ENCODE data around the gene IGF2BP2.

Gene IGF2BP2

DNA sequence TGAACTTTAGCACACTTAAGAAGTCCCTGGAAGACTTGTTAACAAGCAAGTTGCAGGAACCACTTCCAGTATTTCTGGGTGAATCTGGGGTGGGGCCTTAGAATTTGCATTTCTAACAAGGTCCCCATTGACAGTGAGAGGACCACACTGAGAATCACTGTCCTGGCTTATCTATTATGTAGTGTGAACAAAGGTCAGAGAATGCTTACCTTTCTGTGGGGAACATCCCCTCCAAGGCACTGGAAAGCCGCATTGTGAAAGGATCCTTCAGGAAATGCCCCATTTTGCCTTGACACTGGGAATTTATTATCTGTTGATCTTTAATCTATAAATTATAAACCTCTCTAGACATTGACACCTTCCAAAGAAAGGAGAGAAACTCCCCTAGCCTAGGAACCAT, 74.8 kb downstream of the IGF2BP2 start:
- Mint-ChIP-seq H3K4me1 (no peaks in the 10 kb centered on the region), H3K4me3 (no peak overlapping the region), H3K36me3 (ENCODE audit: insufficient read depth) (no peaks in the 10 kb centered on the region), H3K27ac (ENCODE audit: low read depth) (no peak overlapping the region), H3K9me3 (peaks cover 6% of the 10 kb centered on the region), H3K27me3 (peaks cover 50% of the 10 kb centered on the region)
- ATAC-seq (replicated peaks; ENCODE audit: extremely low read depth, poor library complexity, severe bottlenecking) (no peak), DNase-seq (ENCODE audit: low spot score in 2 of 2) (no peak)

DNA sequence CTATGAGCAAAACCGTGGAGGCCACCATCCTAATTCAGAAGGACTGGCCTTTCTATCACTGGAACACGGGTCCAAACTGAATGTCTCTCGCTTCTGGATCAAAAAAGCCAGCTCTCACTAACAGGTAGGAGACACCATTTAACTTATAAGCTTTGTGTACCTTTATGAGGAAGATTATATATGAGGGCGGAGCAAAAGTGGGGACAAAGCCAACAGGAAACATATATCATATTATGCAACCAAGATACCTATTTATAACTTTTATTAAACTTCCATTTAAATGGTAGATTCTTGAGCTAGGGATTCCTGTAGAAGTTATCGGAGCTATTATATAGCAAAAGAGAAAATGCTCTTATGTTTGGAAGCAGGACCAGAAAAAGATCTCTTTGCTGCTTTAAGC, 78.4 kb downstream of the IGF2BP2 start:
- Mint-ChIP-seq H3K36me3 (ENCODE audit: insufficient read depth) (no peaks in the 10 kb centered on the region), H3K27me3 (peaks cover 47% of the 10 kb centered on the region), H3K4me1 (no peaks in the 10 kb centered on the region), H3K27ac (ENCODE audit: low read depth) (no peak overlapping the region), H3K9me3 (no peaks in the 10 kb centered on the region), H3K4me3 (no peak overlapping the region)
- DNase-seq (ENCODE audit: low spot score in 2 of 2) (no peak), ATAC-seq (replicated peaks; ENCODE audit: extremely low read depth, poor library complexity, severe bottlenecking) (no peak)

DNA sequence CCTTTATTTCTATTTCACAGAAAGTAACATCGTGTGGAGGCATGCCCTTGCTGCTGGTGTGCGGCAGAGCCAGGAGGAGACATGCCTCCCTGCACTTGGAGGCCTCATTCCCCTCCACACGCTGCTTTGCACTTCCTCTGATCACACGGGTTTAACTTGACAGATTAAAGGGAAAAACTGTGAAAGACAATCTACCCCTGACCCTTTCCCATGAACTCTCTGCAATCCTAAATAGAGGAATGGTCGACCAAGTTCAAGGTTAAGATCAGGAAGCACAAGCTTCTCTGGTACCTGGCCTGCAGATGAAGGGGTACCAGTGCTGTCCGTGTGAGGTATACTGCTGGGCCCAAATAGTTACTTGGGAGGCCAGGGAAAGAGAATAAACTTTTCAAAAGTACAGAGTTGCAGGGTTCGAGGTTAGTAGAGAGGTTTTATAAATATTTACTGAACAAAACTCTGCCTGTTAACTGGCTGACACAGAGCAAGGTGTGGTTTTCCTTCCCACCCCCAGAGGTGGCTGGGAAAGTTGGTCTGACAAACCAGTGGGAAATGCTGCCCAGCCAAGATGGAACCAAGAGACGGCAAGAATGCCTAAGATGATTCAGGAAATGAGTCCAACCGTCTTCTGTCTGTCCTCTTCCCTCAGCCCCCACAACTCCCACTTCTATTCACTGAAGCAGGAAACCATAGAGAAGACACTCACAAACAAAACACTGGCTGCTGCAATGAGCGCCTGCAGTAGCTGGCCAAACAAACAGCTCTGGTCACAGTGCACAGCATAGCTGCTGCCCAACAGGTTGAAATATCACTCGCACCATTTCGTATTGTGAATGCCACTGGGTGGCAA, 79.6 kb downstream of the IGF2BP2 start:
- peaks cover 39% of the 10 kb centered on the region for H3K27me3 Mint-ChIP-seq
- no peaks in the 10 kb centered on the region for H3K9me3 Mint-ChIP-seq
- no peak for ATAC-seq (replicated peaks; ENCODE audit: extremely low read depth, poor library complexity, severe bottlenecking)
- H3K27ac Mint-ChIP-seq (ENCODE audit: low read depth) = no peak overlapping the region
- H3K36me3 Mint-ChIP-seq (ENCODE audit: insufficient read depth) = no peaks in the 10 kb centered on the region
- H3K4me3 Mint-ChIP-seq = no peak overlapping the region
- DNase-seq (ENCODE audit: low spot score in 2 of 2) = no peak
- H3K4me1 Mint-ChIP-seq = no peaks in the 10 kb centered on the region

DNA sequence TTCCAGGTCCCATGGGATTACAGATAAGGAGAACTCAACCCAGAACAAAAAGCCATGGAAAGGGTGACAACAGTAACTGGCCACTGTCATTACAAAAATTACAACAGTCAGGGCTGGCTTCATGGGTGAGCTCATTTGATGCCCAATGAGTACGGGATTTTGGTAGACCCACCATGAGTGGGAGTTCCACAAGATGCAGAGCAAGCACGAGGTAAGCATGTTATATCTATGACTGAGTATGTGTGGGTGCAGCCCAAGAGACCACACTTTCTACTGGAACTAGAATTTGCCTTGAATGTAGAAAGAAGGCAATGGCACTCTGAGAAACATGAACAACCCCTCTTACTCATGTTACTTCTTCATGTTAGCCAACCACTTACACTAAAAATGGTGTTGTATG, 83.3 kb downstream of the IGF2BP2 start:
- ATAC-seq (replicated peaks; ENCODE audit: extremely low read depth, poor library complexity, severe bottlenecking) (no peak), DNase-seq (ENCODE audit: low spot score in 2 of 2) (no peak)
- H3K27me3 Mint-ChIP-seq = peaks cover 36% of the 10 kb centered on the region
- no peak overlapping the region for H3K4me3 Mint-ChIP-seq
- H3K4me1 Mint-ChIP-seq = no peaks in the 10 kb centered on the region
- H3K36me3 Mint-ChIP-seq (ENCODE audit: insufficient read depth) = no peaks in the 10 kb centered on the region
- no peak overlapping the region for H3K27ac Mint-ChIP-seq (ENCODE audit: low read depth)
- H3K9me3 Mint-ChIP-seq = no peaks in the 10 kb centered on the region

DNA sequence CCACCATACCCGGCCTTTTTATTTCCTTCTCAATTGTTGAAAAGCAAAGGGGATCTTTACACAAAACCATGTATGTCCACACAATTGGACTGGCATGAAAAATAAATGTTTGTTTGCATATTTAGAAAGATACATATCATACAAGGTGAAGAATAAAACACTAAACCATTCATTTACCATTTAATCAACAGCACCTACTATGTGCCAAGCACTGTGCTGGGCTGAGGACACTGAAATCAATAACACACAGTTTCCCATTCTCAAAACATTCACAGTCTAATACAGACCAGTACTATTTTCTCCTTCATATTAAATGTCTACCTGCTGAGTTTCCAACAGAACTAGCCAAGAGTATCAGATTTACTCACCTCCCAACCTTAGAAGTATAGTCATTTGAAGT, 84.7 kb downstream of the IGF2BP2 start:
- Mint-ChIP-seq H3K36me3 (ENCODE audit: insufficient read depth) (no peaks in the 10 kb centered on the region), H3K4me3 (no peak overlapping the region), H3K27me3 (peaks cover 21% of the 10 kb centered on the region), H3K9me3 (no peaks in the 10 kb centered on the region), H3K4me1 (no peaks in the 10 kb centered on the region), H3K27ac (ENCODE audit: low read depth) (no peak overlapping the region)
- ATAC-seq (replicated peaks; ENCODE audit: extremely low read depth, poor library complexity, severe bottlenecking) (no peak), DNase-seq (ENCODE audit: low spot score in 2 of 2) (no peak)

DNA sequence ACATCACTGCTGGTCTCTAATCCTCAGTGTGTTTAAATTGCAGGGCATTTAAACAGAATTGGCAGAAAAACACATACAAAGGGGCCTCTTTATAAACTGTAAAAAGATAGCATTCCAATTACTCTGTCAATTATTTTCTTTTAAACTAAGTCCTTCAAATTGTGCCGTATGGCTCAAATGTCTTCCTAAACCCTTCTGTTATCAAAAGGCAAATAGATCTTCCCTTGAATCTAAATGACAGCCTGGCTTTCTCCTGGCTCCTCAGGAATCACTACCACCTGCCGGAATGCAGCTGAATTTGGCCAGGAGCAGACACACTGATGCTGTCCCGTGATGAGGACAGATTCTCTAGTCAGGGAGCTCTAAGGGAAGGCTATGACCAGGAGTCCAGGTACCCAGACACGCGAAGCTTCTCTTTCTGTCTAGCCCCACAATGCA, 85.6 kb downstream of the IGF2BP2 start:
- ATAC-seq (replicated peaks; ENCODE audit: extremely low read depth, poor library complexity, severe bottlenecking) = no peak
- H3K4me3 Mint-ChIP-seq = no peak overlapping the region

DNA sequence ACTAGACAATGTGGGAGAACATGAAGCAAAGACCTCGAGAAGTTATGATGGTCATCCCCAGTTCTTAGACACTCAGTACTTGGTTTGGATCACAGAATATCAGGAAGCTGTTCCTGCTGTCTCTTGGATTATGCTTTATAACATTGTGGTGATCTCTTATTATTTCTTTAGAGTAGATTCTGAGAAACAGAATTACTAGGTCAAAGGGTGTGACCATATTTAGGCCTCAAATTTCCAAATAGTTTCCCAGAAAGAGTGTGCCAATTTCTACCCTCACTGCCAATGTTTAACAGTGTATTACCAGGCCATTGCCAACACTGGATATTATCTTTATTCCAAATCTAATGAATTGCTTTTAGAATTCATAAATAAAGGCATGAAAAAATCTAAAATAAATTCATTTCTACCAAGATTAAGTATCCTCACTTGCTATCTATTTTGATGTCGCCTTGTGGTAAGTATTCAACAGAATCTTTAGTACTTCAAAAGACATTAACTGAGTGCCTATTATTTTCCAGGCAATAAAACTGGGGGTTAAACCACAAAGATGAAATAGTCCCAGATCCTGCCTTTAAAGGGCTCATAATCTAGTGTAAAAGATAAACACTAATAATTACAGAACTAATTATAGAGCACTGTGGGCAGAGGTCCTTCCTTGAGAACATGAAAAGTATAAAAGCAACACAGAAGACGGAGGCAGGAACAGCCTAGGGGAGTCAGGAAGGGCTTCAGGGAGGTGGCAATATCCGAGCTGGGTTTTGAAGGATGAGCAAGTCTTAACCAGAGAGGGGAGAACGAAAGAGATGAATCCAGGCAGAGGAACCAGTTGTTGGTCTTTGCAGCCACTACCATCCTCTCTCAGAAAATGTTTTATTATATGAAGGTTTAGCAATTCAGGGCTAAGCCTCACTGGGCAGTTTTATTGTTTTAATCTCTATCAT, 86.8 kb downstream of the IGF2BP2 start:
- Mint-ChIP-seq H3K4me1 (no peaks in the 10 kb centered on the region), H3K4me3 (no peak overlapping the region), H3K27ac (ENCODE audit: low read depth) (no peak overlapping the region), H3K27me3 (peaks cover 27% of the 10 kb centered on the region), H3K9me3 (no peaks in the 10 kb centered on the region), H3K36me3 (ENCODE audit: insufficient read depth) (no peaks in the 10 kb centered on the region)
- DNase-seq (ENCODE audit: low spot score in 2 of 2) = no peak
- ATAC-seq (replicated peaks; ENCODE audit: extremely low read depth, poor library complexity, severe bottlenecking) = no peak

More for the DNA sequence above, 85.6 kb downstream of the IGF2BP2 start:
- H3K27ac Mint-ChIP-seq (ENCODE audit: low read depth) = no peak overlapping the region
- H3K9me3 Mint-ChIP-seq = no peaks in the 10 kb centered on the region
- no peak for DNase-seq (ENCODE audit: low spot score in 2 of 2)
- peaks cover 21% of the 10 kb centered on the region for H3K27me3 Mint-ChIP-seq
- no peaks in the 10 kb centered on the region for H3K4me1 Mint-ChIP-seq
- no peaks in the 10 kb centered on the region for H3K36me3 Mint-ChIP-seq (ENCODE audit: insufficient read depth)

DNA sequence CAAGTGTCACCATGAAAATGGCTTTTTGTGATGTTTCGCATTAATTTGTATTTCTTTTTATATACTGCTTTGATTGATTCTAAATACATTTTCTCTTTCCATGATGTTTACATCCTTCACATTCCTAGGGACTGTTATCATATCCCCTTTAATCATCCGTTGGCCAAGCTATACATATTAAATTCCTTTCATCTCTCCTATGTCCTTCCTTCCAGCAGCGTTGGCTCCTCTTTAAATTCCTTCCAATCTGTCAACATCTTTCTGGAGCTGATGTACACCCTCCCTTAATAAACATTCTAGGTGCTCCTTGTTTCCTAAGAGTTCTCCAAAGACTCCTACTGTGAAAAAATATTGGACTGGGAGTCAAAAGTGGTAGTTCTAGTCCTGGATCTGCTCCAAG, 87.8 kb downstream of the IGF2BP2 start:
- Mint-ChIP-seq H3K4me3 (no peak overlapping the region), H3K9me3 (no peaks in the 10 kb centered on the region), H3K27me3 (peaks cover 37% of the 10 kb centered on the region), H3K36me3 (ENCODE audit: insufficient read depth) (no peaks in the 10 kb centered on the region), H3K4me1 (no peaks in the 10 kb centered on the region), H3K27ac (ENCODE audit: low read depth) (no peak overlapping the region)
- DNase-seq (ENCODE audit: low spot score in 2 of 2) (no peak), ATAC-seq (replicated peaks; ENCODE audit: extremely low read depth, poor library complexity, severe bottlenecking) (no peak)

DNA sequence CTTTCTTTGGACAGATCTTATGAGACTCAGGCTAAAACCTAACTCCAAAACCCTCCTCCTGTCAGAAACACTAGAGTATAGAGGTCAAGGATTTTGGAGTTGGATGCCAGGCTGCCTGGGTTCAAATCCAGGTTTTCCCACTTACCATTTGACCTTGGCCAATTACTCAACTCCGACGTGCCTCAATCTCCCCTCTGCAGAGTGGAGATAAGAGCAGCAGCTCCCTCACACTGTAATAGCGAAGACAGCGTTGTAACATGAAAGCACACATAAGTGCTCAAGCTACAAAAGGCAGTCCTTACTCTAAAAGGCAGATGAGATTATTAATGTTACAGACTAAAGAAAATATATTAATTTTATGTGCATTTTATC, 90.1 kb downstream of the IGF2BP2 start:
- H3K27ac Mint-ChIP-seq (ENCODE audit: low read depth) = no peak overlapping the region
- no peak overlapping the region for H3K4me3 Mint-ChIP-seq
- no peaks in the 10 kb centered on the region for H3K4me1 Mint-ChIP-seq
- no peaks in the 10 kb centered on the region for H3K36me3 Mint-ChIP-seq (ENCODE audit: insufficient read depth)
- ATAC-seq (replicated peaks; ENCODE audit: extremely low read depth, poor library complexity, severe bottlenecking) (no peak), DNase-seq (ENCODE audit: low spot score in 2 of 2) (no peak)
- H3K9me3 Mint-ChIP-seq = no peaks in the 10 kb centered on the region
- peaks cover 33% of the 10 kb centered on the region for H3K27me3 Mint-ChIP-seq

DNA sequence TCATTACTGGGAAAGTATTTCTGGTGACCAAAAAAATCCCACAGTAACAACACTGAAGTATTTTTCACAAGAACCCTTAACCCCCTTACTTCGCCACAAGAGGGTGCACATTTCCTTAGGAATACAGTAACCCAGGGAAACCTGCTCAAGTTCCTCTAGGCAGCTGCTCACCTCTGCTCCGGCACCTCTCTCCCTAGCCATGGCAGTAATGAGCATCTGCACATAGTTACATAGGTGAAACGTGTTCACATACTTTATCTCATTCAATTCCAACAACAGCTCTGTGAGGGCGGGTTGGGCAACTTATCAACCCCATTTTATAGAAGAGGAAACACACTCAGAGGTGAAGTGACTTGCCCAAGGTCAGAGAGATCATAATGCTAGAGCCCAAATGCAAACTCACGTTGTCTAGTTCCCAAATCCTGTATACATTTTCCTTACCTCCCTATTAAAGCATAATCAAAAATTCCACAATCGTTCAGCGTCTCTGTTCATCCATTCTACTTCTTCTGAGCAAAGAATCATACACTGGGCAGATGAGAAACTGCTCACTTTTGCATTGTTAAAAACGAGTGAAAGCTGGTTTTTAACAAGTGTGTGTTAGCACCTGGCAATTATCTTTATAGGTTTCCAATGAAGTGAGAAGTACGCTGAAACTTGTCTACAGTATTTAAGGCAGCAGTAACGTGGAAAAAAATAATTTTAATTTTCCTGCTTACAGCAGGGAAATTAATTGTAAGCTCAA, 90.7 kb downstream of the IGF2BP2 start:
- Mint-ChIP-seq H3K36me3 (ENCODE audit: insufficient read depth) (no peaks in the 10 kb centered on the region), H3K27me3 (peaks cover 28% of the 10 kb centered on the region), H3K9me3 (no peaks in the 10 kb centered on the region), H3K27ac (ENCODE audit: low read depth) (no peak overlapping the region), H3K4me3 (no peak overlapping the region), H3K4me1 (no peaks in the 10 kb centered on the region)
- DNase-seq (ENCODE audit: low spot score in 2 of 2) (no peak), ATAC-seq (replicated peaks; ENCODE audit: extremely low read depth, poor library complexity, severe bottlenecking) (no peak)

DNA sequence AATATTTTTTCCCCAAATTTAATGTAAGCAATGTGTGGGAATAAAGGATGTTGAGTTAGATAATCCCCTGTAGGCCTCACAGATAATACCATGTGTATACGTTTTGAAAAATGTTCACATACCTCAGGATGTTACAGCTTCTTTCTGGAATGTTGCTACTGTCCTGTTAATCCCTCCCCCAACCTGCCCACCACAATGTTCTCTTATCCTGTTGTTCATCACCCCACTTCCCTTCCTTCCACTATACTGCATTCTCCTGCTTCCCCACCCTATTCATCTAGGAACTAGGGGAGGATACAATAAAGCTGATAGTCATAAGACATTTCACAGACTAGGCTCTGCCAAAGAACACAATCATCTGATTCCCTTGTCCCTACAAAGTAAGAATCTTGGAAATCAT, 92.1 kb downstream of the IGF2BP2 start:
- H3K4me1 Mint-ChIP-seq = no peaks in the 10 kb centered on the region
- H3K36me3 Mint-ChIP-seq (ENCODE audit: insufficient read depth) = no peaks in the 10 kb centered on the region
- ATAC-seq (replicated peaks; ENCODE audit: extremely low read depth, poor library complexity, severe bottlenecking) (no peak), DNase-seq (ENCODE audit: low spot score in 2 of 2) (no peak)
- peaks cover 34% of the 10 kb centered on the region for H3K27me3 Mint-ChIP-seq
- H3K4me3 Mint-ChIP-seq = no peak overlapping the region
- H3K27ac Mint-ChIP-seq (ENCODE audit: low read depth) = no peak overlapping the region
- no peaks in the 10 kb centered on the region for H3K9me3 Mint-ChIP-seq

DNA sequence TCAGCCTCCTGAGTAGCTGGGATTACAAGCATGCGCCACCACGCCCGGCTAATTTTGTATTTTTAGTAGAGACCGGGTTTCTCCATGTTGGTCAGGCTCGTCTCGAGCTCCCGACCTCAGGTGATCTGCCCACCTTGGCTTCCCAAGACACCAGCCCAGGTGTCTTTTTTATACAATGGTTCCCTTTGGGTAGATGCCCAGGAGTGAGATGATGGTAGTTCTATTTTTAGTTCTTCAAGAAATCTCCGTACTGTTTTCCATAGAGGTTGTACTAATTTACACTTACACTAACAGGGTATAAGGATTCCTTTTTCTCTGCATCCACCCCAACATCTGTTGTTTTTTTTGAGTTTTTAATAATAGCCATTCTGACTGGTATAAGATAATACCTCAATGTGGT, 94.3 kb downstream of the IGF2BP2 start:
- Mint-ChIP-seq H3K9me3 (no peaks in the 10 kb centered on the region), H3K4me1 (no peaks in the 10 kb centered on the region), H3K4me3 (no peak overlapping the region), H3K27ac (ENCODE audit: low read depth) (no peak overlapping the region), H3K27me3 (peaks cover 45% of the 10 kb centered on the region), H3K36me3 (ENCODE audit: insufficient read depth) (no peaks in the 10 kb centered on the region)
- DNase-seq (ENCODE audit: low spot score in 2 of 2) (no peak), ATAC-seq (replicated peaks; ENCODE audit: extremely low read depth, poor library complexity, severe bottlenecking) (no peak)
